Activated T-helper 1 cell treated with anti-CD3 and anti-CD28 coated beads, Interleukin-2, amount 50 U/mL, for 16 hours (primary cell): Measurements from ENCODE around the gene ROBO3.

ENCODE experiments used
- DNase-seq, 2 donors: peaks; one replicate each; pipeline ENCODE4 v3.0.0-alpha.2; 2020; ENCODE audit warnings: low read depth in 1 of 2, low spot score in 1 of 2

Gene ROBO3

GRCh38 chr11:124841840-124842239 is 23.4 kb upstream of the ROBO3 start:
- DNase-seq, result no peak

- DNase-seq, result no peak
Measured at GRCh38 chr11:124842305-124842704, 22.9 kb upstream of the ROBO3 start.

GRCh38 chr11:124843616-124843910 is 21.7 kb upstream of the ROBO3 start:
- no peak for DNase-seq

- DNase-seq, result no peak
Measured at GRCh38 chr11:124844664-124845079, 20.6 kb upstream of the ROBO3 start.

- no peak for DNase-seq
Measured at GRCh38 chr11:124846070-124846673, 19.1 kb upstream of the ROBO3 start.

GRCh38 chr11:124859171-124859570 is 6.1 kb upstream of the ROBO3 start:
- no peak for DNase-seq

- DNase-seq, result no peak
Measured at GRCh38 chr11:124861670-124862069, 3.6 kb upstream of the ROBO3 start.

- DNase-seq, result no peak
Measured at GRCh38 chr11:124863137-124863825, 2.0 kb upstream of the ROBO3 start.

- DNase-seq, result no peak
Measured at GRCh38 chr11:124863826-124864165, 1.4 kb upstream of the ROBO3 start.

GRCh38 chr11:124864176-124864891 is 898 bp upstream of the ROBO3 start:
- DNase-seq, result no peak

- no peak for DNase-seq
Measured at GRCh38 chr11:124864892-124865180, 396 bp upstream of the ROBO3 start.

GRCh38 chr11:124865902-124866851 is 945 bp downstream of the ROBO3 start:
- DNase-seq, result peak; percentile 18 to 26

- DNase-seq, result no peak
Measured at GRCh38 chr11:124867700-124868099, 2.5 kb downstream of the ROBO3 start.

- DNase-seq, result no peak
Measured at GRCh38 chr11:124868331-124869274, 3.4 kb downstream of the ROBO3 start.

GRCh38 chr11:124869331-124869730 is 4.1 kb downstream of the ROBO3 start:
- DNase-seq, result no peak

GRCh38 chr11:124869856-124870387 is 4.7 kb downstream of the ROBO3 start:
- no peak for DNase-seq

GRCh38 chr11:124870430-124870829 is 5.2 kb downstream of the ROBO3 start:
- no peak for DNase-seq

GRCh38 chr11:124872280-124872679 is 7.0 kb downstream of the ROBO3 start:
- DNase-seq, result no peak

- no peak for DNase-seq
Measured at GRCh38 chr11:124872741-124873140, 7.5 kb downstream of the ROBO3 start.

GRCh38 chr11:124873951-124874350 is 8.7 kb downstream of the ROBO3 start:
- no peak for DNase-seq
